CD14-positive monocyte (primary cell): Measurements from ENCODE around the gene ACVR2B. TPM values are rescaled to one million over a fixed set of nuclear protein-coding genes. Genes with fewer than 3 reads are reported as not detected.

Experiments
- DNase-seq, 3 donors: peaks; one replicate each; pipeline ENCODE4 v3.0.0-alpha.2; 2011 to 2022
- H2AFZ ChIP-seq: 2 replicates; pipeline ENCODE4 v1.6.0; 2012; ENCODE audit warnings: mild to moderate bottlenecking, low read depth, low read length, inconsistent platforms; ENCODE audit not compliant: insufficient read depth, poor library complexity, severe bottlenecking
- H3K27ac ChIP-seq, 2 donors: 1 replicate in 1 of 2; 2 replicates in 1 of 2; pipeline ENCODE4 v1.5.1; 2012 to 2013; ENCODE audit warnings: low read length in 2 of 2, control low read depth in 1 of 2, inconsistent platforms in 1 of 2, low read depth in 1 of 2, mild to moderate bottlenecking in 1 of 2
- H3K27me3 ChIP-seq, 2 donors: one replicate each; pipeline versions ENCODE4 v1.6.0 to v1.6.1; 2011 to 2013; ENCODE audit warnings: low read length in 2 of 2; ENCODE audit not compliant: control insufficient read depth in 2 of 2, insufficient read depth in 2 of 2
- H3K36me3 ChIP-seq, 2 donors: replicated peaks in 1 of 2; 1 replicate in 1 of 2; 2 replicates in 1 of 2; pipeline versions ENCODE4 v1.5.1 to v1.6.1; 2012 to 2013; ENCODE audit warnings: low read length in 2 of 2, control low read depth in 1 of 2, inconsistent platforms in 1 of 2, mild to moderate bottlenecking in 1 of 2; ENCODE audit not compliant: insufficient read depth in 2 of 2, control insufficient read depth in 1 of 2
- H3K4me1 ChIP-seq, 2 donors: 1 replicate in 1 of 2; 2 replicates in 1 of 2; pipeline versions ENCODE4 v1.5.1 to v1.6.1; 2012 to 2013; ENCODE audit warnings: low read length in 2 of 2, control low read depth in 1 of 2, inconsistent platforms in 1 of 2, mild to moderate bottlenecking in 1 of 2, moderate library complexity in 1 of 2; ENCODE audit not compliant: insufficient read depth in 2 of 2, control insufficient read depth in 1 of 2
- H3K4me2 ChIP-seq: replicated peaks from 2 replicates; pipeline ENCODE3; 2012; ENCODE audit warnings: low read length, moderate library complexity, mild to moderate bottlenecking; ENCODE audit not compliant: poor library complexity, severe bottlenecking; ENCODE audit errors: extremely low read depth
- H3K4me3 ChIP-seq, 3 experiments: fragments of 200-600 bp in 1 of 3; sonication (generic) in 1 of 3; replicated peaks in 1 of 3; 1 replicate in 2 of 3; 2 replicates in 1 of 3; pipeline ENCODE4 v1.5.1; 2011 to 2013; ENCODE audit warnings: low read length in 3 of 3, mild to moderate bottlenecking in 3 of 3, control low read depth in 2 of 3, low read depth in 2 of 3, inconsistent platforms in 1 of 3, moderate library complexity in 1 of 3
- H3K79me2 ChIP-seq: 2 replicates; pipeline ENCODE4 v1.6.0; 2012; ENCODE audit warnings: mild to moderate bottlenecking, control low read depth, inconsistent platforms, low read length, moderate library complexity; ENCODE audit not compliant: insufficient read depth
- H3K9ac ChIP-seq: 2 replicates; pipeline ENCODE4 v1.6.0; 2017; ENCODE audit warnings: low read length, mild to moderate bottlenecking; ENCODE audit not compliant: insufficient read depth, poor library complexity, severe bottlenecking
- H3K9me3 ChIP-seq, 2 donors: replicated peaks in 1 of 2; 1 replicate in 1 of 2; 2 replicates in 1 of 2; pipeline versions ENCODE4 v1.5.1 to v1.6.1; 2012 to 2013; ENCODE audit warnings: low read length in 2 of 2, control low read depth in 1 of 2; ENCODE audit not compliant: control insufficient read depth in 1 of 2, insufficient read depth in 1 of 2
- H4K20me1 ChIP-seq: 2 replicates; pipeline ENCODE4 v1.6.0; 2012; ENCODE audit warnings: mild to moderate bottlenecking, low read length, control low read depth, moderate library complexity; ENCODE audit not compliant: insufficient read depth
- H3K27ac Mint-ChIP-seq, 7 donors: one replicate each; pipeline ENCODE4 v1.8.0; 2020; ENCODE audit warnings: mild to moderate bottlenecking in 7 of 7, mixed read lengths in 7 of 7, moderate library complexity in 6 of 7, inconsistent platforms in 2 of 7
- H3K27me3 Mint-ChIP-seq, 3 donors: one replicate each; pipeline ENCODE4 v1.8.0; 2021 to 2022; ENCODE audit warnings: low read depth in 3 of 3, mild to moderate bottlenecking in 3 of 3, mixed read lengths in 3 of 3, moderate library complexity in 3 of 3, inconsistent platforms in 1 of 3
- H3K36me3 Mint-ChIP-seq, 2 donors: one replicate each; pipeline ENCODE4 v1.8.0; 2020; ENCODE audit warnings: mixed read lengths in 2 of 2, inconsistent platforms in 1 of 2, mild to moderate bottlenecking in 1 of 2
- H3K4me1 Mint-ChIP-seq: one replicate; pipeline ENCODE4 v1.8.0; 2020; ENCODE audit warnings: mild to moderate bottlenecking, mixed read lengths
- H3K4me3 Mint-ChIP-seq, 2 donors: one replicate each; pipeline ENCODE4 v1.8.0; 2020; ENCODE audit warnings: mild to moderate bottlenecking in 2 of 2, mixed read lengths in 2 of 2, moderate library complexity in 1 of 2
- H3K9me3 Mint-ChIP-seq, 7 donors: one replicate each; pipeline ENCODE4 v1.8.0; 2020 to 2022; ENCODE audit warnings: mixed read lengths in 7 of 7, mild to moderate bottlenecking in 6 of 7, moderate library complexity in 6 of 7, inconsistent platforms in 2 of 7
- CTCF ChIP-seq: fragments of 200-600 bp; IDR thresholded peaks from one replicate; pipeline ENCODE4 v1.8.0; 2022; ENCODE audit warnings: antibody characterized with exemption, mild to moderate bottlenecking
- WGBS: methylation state at CpG from one replicate; pipeline ENCODE4 v1.1.5; 2013; ENCODE audit warnings: missing lambda C conversion rate; ENCODE audit not compliant: insufficient coverage; 5-methylcytosine and 5-hydroxymethylcytosine counted together
- intact Hi-C, 2 donors: fragments of 100-400 bp; cut with micrococcal nuclease; formaldehyde crosslinking; loops; one replicate each; pipeline versions ENCODE4 v1.15.0 to v1.15.1; 2023
- polyA plus RNA-seq, 3 donors: library from polyadenylated mRNA; depleted of rRNA in 1 of 3; unstranded in 2 of 3; stranded (reverse) in 1 of 3; fragments of 300-500 nt in 2 of 3; fragments of >200 nt in 1 of 3; fragmentation: Illumina TruSeq in 2 of 3; gene quantifications; 1 replicate in 2 of 3; 2 replicates in 1 of 3; pipeline ENCODE4 v1.2.3, GENCODE V29; 2012 to 2021

The ACVR2B gene
- polyA plus RNA-seq, 3 donors, result 0.15 to 0.41 TPM; not detected in 1

DNA sequence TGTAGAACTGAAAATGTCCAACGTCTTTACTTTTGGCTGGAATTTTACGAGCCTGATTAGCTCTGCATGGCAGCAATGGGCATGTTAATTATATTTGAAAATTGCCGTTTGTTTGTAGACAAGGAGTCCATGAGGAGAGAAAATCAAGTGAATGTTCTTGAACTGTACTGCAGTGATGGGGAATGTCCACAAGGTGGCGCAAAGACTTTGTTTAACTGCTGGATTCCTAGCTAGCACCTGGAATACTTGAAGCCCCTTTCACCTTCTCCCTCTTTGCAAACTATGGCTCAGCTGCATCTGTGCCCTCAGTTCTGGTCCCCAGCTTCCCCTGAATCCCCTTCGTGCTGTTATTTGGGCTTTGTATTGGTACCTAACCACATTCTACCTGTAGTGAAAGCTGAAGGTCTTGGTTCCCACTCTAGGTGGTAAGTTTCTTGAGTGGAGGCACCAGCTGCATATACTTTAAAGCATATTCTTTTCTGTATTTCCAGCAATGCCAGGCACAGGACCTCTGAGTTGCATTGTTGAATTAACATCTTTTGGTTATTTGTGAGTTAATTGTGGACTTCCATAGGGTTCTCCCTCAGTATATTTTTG, 67.8 kb downstream of the ACVR2B start:
- Histone ChIP-seq H3K4me1 (no peaks in the 10 kb centered on the region), H3K36me3 (peaks cover 38 to 76% of the 10 kb centered on the region in 2 donors), H3K27me3 (no peaks in the 10 kb centered on the region), H3K9me3 (no peaks in the 10 kb centered on the region), H3K27ac (no peak overlapping the region), H3K9ac (no peak overlapping the region), H3K79me2 (no peaks in the 10 kb centered on the region), H3K4me3 (no peak overlapping the region), H3K4me2 (no peak overlapping the region), H4K20me1 (peaks cover 3% of the 10 kb centered on the region), H2AFZ (no peak overlapping the region)
- peak; percentile 94 for TF ChIP-seq CTCF
- H3K4me3 Mint-ChIP-seq, result no peak overlapping the region
- H3K9me3 Mint-ChIP-seq, result no peaks in the 10 kb centered on the region
- H3K4me1 Mint-ChIP-seq, result peaks cover 4% of the 10 kb centered on the region
- H3K27me3 Mint-ChIP-seq, result peaks cover 0 to 2% (median 0%) of the 10 kb centered on the region in 3 donors
- H3K36me3 Mint-ChIP-seq, result peaks cover 69 to 72% of the 10 kb centered on the region in 2 donors
- WGBS, result 15% methylated on average over 2 of the region's 5 CpGs
- DNase-seq, result peak; percentile 35 to 66 (median 54)
- H3K27ac Mint-ChIP-seq, result no peak overlapping the region
- intact Hi-C loops, result loop anchor here (5.0 to 10.0 kb wide), 2 partner anchors 473 to 506 kb away; no protein-coding TSS in a partner anchor

- Mint-ChIP-seq H3K9me3 (no peaks in the 10 kb centered on the region), H3K4me3 (no peak overlapping the region), H3K27ac (peak overlapping the region in 1 of 7 donors; percentile 18), H3K36me3 (peaks cover 69 to 72% of the 10 kb centered on the region in 2 donors), H3K4me1 (peaks cover 4% of the 10 kb centered on the region), H3K27me3 (peaks cover 0 to 2% (median 0%) of the 10 kb centered on the region in 3 donors)
- peaks cover 3% of the 10 kb centered on the region for H4K20me1 ChIP-seq
- no peak overlapping the region for H3K9ac ChIP-seq
- no peak overlapping the region for H3K4me3 ChIP-seq
- no peaks in the 10 kb centered on the region for H3K27me3 ChIP-seq
- no peak for DNase-seq
- no peak overlapping the region for H3K4me2 ChIP-seq
- TF ChIP-seq CTCF, result no peak
- H3K27ac ChIP-seq, result no peak overlapping the region
- no peaks in the 10 kb centered on the region for H3K9me3 ChIP-seq
- peaks cover 38 to 81% of the 10 kb centered on the region in 2 donors for H3K36me3 ChIP-seq
- H2AFZ ChIP-seq, result no peak overlapping the region
- intact Hi-C loops, result loop anchor here (5.0 to 10.0 kb wide), 2 partner anchors 473 to 505 kb away; no protein-coding TSS in a partner anchor
- H3K4me1 ChIP-seq, result no peaks in the 10 kb centered on the region
- 100% methylated on average over 4 of the region's 6 CpGs for WGBS
- H3K79me2 ChIP-seq, result no peaks in the 10 kb centered on the region
These were observed 68.3 kb downstream of the ACVR2B start for GRCh38 chr3:38522002-38522401.
